Esophagus squamous epithelium (tissue), 5 donors: Measurements from ENCODE around the gene A1CF. TPM values are rescaled to one million over a fixed set of nuclear protein-coding genes. Genes with fewer than 3 reads are reported as not detected.
"Not testable (repeated sequence)": the region's sequence is repeated elsewhere in the genome, so short reads cannot be mapped to it uniquely, and the experiment has no call there.

ENCODE experiments used
- DNase-seq: peaks from one replicate; lab custom pipeline; 2025; lab: John Stamatoyannopoulos, UW
- H3K27ac ChIP-seq, 4 donors: fragments of 200-600 bp; sonication (generic); one replicate each; pipeline ENCODE4 v1.5.1; 2016 to 2019; ENCODE audit warnings: mild to moderate bottlenecking in 1 of 4
- H3K27me3 ChIP-seq, 4 donors: fragments of 200-600 bp; sonication (generic); 1 replicate in 3 of 4; 2 replicates in 1 of 4; pipeline versions ENCODE4 v1.5.1 to v1.6.0; 2017 to 2021; ENCODE audit warnings: antibody characterized with exemption in 1 of 4
- H3K36me3 ChIP-seq, 3 donors: fragments of 200-600 bp; sonication (generic); one replicate each; pipeline ENCODE4 v1.5.1; 2016 to 2019
- H3K4me1 ChIP-seq, 3 donors: fragments of 200-600 bp; sonication (generic); one replicate each; pipeline ENCODE4 v1.5.1; 2017 to 2019
- H3K4me3 ChIP-seq, 4 donors: fragments of 200-600 bp; sonication (generic); 1 replicate in 3 of 4; 2 replicates in 1 of 4; pipeline ENCODE4 v1.5.1; 2016 to 2019; ENCODE audit warnings: mild to moderate bottlenecking in 2 of 4, moderate library complexity in 1 of 4
- H3K9me3 ChIP-seq, 3 donors: fragments of 200-600 bp; sonication (generic); one replicate each; pipeline ENCODE4 v1.5.1; 2016 to 2019
- POLR2A ChIP-seq, 4 donors: fragments of 450-650 bp; IDR thresholded peaks; one replicate each; pipeline ENCODE4 v1.6.1; 2017; ENCODE audit warnings: antibody characterized with exemption in 4 of 4, mild to moderate bottlenecking in 4 of 4, moderate library complexity in 3 of 4
- WGBS, 2 donors: methylation state at CpG; one replicate each; pipeline ENCODE4 v1.1.5; 2018; 5-methylcytosine and 5-hydroxymethylcytosine counted together
- intact Hi-C: fragments of 100-400 bp; cut with DNase I; formaldehyde crosslinking; loops from one replicate; pipeline ENCODE4 v1.15.0; 2022
- total RNA-seq, 4 donors: library from RNA; depleted of rRNA; stranded (reverse); fragments of >200 nt; gene quantifications; one replicate each; pipeline ENCODE4 v1.1.0, GENCODE V29; 2016
- TF ChIP-seq, protein P1 (sequence below), 6 experiments: fragments of 450-650 bp in 4 of 6; fragments of 200-600 bp in 2 of 6; sonication (generic) in 2 of 6; IDR thresholded peaks; one replicate each; pipeline ENCODE4 v1.5.1; 2016 to 2019; ENCODE audit warnings: antibody characterized with exemption in 6 of 6, mild to moderate bottlenecking in 4 of 6, moderate library complexity in 4 of 6
- donor health status: DM: yes; HTN: yes; CAD: no.

Gene A1CF
- total RNA-seq, 4 donors from 2014 or later, result not detected

DNA sequence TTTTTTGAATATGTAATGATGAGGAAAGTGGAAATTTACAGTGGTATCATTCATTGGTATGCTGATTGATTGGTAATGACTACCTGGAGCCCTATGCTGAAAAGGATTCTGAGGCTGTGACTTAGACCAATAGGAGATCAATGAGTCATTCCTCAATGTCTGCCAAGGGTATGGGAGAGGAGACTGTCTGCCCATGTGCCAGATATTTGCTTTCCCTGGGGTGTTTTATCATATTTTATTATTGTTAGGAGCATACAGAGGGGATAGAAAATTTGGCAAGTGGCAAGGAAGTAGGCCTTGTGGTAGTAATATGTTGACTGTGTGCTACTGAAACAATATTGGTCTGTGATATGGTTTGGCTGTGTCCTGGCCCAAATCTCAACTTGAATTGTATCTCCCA lies 90.9 kb downstream of the A1CF start:
- no peaks in the 10 kb centered on the region for H3K27me3 ChIP-seq
- no peaks in the 10 kb centered on the region for H3K4me1 ChIP-seq
- H3K27ac ChIP-seq, result no peak overlapping the region
- intact Hi-C loops, result no loop called here
- TF ChIP-seq POLR2A (IDR thresholded peaks at IDR 0.05), result no peak
- TF ChIP-seq, protein P1, sequence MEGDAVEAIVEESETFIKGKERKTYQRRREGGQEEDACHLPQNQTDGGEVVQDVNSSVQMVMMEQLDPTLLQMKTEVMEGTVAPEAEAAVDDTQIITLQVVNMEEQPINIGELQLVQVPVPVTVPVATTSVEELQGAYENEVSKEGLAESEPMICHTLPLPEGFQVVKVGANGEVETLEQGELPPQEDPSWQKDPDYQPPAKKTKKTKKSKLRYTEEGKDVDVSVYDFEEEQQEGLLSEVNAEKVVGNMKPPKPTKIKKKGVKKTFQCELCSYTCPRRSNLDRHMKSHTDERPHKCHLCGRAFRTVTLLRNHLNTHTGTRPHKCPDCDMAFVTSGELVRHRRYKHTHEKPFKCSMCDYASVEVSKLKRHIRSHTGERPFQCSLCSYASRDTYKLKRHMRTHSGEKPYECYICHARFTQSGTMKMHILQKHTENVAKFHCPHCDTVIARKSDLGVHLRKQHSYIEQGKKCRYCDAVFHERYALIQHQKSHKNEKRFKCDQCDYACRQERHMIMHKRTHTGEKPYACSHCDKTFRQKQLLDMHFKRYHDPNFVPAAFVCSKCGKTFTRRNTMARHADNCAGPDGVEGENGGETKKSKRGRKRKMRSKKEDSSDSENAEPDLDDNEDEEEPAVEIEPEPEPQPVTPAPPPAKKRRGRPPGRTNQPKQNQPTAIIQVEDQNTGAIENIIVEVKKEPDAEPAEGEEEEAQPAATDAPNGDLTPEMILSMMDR (IDR thresholded peaks at IDR 0.05), result no peak
- no peaks in the 10 kb centered on the region for H3K9me3 ChIP-seq
- H3K4me3 ChIP-seq, result no peak overlapping the region
- no peak for DNase-seq
- H3K36me3 ChIP-seq, result no peaks in the 10 kb centered on the region

DNA sequence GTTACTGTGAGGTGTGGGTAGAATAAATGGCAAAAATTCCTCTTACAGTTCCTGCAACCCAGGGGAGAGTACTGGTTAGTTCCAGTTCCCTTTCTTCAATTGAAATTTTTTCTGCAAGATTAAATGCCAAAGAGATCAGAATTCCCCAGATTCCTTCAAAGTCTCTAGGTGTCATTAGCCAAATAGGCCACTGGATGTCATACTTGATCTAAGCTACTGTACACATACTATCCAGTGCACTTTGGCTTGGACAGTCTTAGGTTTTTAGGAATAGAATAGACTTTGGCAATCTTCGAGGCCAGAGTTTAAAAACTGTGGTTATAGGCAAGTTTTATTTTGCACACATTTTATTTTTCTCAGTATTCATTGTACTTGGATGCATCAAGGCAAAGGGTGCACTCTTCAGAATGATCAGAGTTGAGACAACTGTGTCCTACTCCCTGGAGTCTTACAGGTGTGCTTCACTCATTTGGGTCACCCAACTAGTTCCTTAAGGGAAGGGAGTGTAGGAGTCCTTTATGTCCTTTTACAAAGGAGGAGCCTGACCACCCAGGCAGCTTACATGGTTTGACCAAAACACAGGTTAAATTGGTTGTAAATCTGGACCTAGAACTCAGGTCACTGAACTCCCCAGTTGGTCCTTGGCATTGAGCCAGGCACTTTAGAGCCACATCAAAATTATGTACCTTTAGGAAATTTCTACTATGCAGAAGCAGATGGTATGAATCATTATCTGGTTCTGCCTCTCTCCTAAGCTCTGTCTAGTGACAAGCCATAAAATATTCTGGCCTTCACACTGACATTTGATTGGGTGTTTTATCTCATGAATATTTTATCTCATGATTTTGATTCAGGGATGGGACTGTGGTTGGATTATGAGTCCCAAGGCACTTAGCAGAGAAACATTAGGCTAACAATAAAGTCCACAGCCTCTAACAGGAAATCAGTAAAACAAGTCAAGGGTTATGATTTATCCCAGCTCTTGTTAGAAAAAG lies 96.2 kb downstream of the A1CF start:
- Histone ChIP-seq H3K4me3 (no peak overlapping the region), H3K9me3 (no peaks in the 10 kb centered on the region), H3K27me3 (no peaks in the 10 kb centered on the region), H3K27ac (no peak overlapping the region), H3K4me1 (no peaks in the 10 kb centered on the region), H3K36me3 (no peaks in the 10 kb centered on the region)
- 20 to 24% methylated on average over 1 of the region's 1 CpG for WGBS, 2 donors
- intact Hi-C loops, result no loop called here
- no peak for TF ChIP-seq POLR2A (IDR thresholded peaks at IDR 0.05)
- TF ChIP-seq, protein P1 (IDR thresholded peaks at IDR 0.05), result peak in 3 of 6 experiments; percentile 12 to 37 (median 14)
- DNase-seq, result no peak

DNA sequence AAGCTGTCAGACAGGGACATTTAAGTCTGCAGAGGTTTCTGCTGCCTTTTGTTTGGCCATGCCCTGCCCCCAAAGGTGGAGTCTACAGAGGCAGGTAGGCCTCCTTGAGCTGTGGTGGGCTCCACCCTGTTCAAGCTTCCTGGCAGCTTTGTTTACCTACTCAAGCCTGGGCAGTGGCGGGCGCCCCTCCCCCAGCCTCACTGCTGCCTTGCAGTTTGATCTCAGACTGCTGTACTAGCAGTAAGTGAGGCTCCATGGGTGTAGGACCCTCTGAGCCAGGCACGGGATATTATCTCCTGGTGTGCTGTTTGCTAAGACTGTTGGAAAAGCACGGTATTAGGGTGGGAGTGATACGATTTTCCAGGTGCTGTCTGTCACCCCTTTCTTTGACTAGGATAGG lies 97.5 kb downstream of the A1CF start:
- H3K4me1 ChIP-seq, intact Hi-C loops, H3K9me3 ChIP-seq, DNase-seq, H3K4me3 ChIP-seq, H3K36me3 ChIP-seq, H3K27ac ChIP-seq, H3K27me3 ChIP-seq: not testable (repeated sequence)
- 43% methylated on average over 4 of the region's 5 CpGs; no CpG with 5 or more reads in 1 of the 2 donors for WGBS, 2 donors

DNA sequence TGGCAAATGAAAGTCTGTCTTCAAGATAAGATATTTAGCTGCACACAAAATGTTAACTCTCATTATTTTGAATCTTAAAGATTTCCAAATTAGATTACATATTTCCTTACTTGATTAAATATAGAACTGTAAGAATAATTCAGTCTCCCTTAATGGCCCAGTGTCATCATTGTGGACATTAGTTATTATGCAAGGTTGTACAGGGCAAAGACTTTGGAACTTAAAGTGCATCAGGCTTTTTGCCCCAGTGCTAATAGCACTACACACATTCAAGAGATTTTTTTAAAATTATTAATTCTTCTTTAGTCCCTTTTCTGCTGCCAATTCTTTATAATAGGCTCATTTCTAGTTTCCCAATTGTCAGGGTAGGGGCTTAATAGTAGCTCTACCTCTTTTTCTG lies 103.4 kb downstream of the A1CF start:
- H3K36me3 ChIP-seq, H3K9me3 ChIP-seq, H3K27ac ChIP-seq, H3K4me3 ChIP-seq, H3K4me1 ChIP-seq, DNase-seq, intact Hi-C loops, H3K27me3 ChIP-seq: not testable (repeated sequence)

DNA sequence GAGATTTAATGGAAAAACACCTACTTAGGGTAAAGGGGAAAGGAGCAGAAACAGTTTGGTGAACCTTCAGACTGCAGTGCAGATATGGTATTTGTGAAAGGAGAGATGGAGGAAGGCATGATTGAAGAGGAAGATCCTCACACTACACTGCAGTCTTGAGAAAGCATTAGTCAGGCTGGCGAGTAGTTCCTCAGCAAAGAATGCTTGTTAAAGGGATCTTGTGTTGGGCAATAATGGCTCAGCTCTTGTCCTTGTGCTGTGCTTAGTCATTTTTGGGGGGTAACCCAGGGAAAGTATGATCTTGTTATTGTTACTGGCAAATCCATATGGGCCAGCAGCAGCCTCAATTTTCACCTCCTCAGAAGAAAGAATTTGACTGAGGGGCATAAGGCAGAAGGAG lies 105.4 kb downstream of the A1CF start:
- H3K27me3 ChIP-seq, H3K4me1 ChIP-seq, intact Hi-C loops, H3K27ac ChIP-seq, H3K36me3 ChIP-seq, H3K9me3 ChIP-seq, DNase-seq, H3K4me3 ChIP-seq: not testable (repeated sequence)
- WGBS, 2 donors, result 65 to 75% methylated on average over 1 of the region's 1 CpG

DNA sequence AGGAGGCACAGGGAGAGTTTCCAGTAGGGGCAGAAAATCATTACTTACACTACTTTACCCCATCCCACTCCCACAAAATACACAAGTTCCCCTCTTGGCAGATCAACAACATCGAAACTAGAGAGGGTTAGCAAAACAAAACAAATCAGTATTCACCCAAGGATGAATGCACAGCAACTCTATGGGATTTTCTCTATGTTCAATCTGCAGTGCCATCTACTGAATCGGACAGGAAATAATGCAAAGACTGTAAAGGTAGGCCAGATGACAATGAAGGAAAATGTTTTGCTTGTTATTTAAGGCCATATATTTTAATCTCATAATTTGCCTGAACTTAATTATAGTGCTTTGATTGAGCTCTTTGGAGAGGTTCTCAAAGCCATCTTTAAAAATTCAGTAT lies 110.6 kb downstream of the A1CF start:
- H3K4me3 ChIP-seq, H3K27me3 ChIP-seq, H3K36me3 ChIP-seq, DNase-seq, H3K9me3 ChIP-seq, H3K4me1 ChIP-seq, H3K27ac ChIP-seq, intact Hi-C loops: not testable (repeated sequence)
- 33 to 66% methylated on average over 1 to 2 of the region's 2 CpGs for WGBS, 2 donors

DNA sequence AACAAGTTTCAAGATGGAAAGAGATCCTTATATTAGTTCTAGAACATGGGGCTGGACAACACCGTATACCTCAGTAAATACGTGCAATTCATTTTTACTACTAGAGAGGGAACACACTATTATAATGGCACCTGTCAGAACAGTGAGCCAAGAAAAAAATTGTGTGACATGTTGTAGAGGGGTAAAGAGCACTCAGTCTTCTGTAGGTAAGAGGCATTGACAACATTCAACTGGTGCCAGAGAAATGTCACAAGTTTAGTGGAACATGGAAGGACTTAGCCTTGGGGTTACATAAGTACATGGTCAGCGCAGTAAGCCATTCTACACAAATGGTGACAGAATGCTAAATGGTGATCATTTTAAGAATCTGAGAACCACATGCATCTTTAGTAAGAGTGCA lies 113.4 kb downstream of the A1CF start:
- H3K27ac ChIP-seq, intact Hi-C loops, H3K4me3 ChIP-seq, H3K27me3 ChIP-seq, H3K9me3 ChIP-seq, DNase-seq, H3K4me1 ChIP-seq, H3K36me3 ChIP-seq: not testable (repeated sequence)
- WGBS, 2 donors, result 100% methylated on average over 2 of the region's 3 CpGs

DNA sequence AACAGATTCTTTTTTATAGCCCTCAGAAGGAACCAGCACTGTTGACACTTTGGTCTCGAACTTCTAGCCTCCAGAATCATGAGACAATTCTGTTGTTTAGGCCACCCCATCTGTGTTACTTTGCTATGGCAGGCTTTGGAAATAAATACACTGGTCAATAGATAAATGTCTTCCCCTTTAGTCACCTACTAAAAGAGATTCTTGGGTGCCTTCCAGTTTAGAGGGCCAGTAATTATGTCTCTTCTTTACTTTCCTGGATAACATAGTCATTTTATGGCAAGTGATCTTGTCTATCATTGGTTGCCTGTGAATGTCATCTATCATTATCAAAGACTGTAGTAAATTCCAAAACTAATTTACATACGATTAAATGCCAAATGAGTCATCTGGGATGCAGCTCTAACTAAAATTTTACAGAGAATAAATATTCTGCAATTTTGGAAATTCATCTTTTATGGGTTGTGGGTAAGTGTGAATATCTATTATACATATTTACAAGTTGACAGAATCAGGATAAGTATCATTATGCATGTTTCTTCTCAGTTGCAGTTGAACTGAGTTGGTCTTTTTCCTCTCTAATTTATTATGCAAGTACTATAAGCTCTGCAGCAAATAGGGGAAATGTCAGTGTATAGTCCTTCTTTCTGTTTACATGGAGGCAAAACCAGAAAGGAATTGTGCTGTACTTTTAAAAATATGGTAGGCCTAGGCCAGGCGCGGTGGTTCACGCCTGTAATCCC lies 118.5 kb downstream of the A1CF start:
- H3K4me1 ChIP-seq, H3K4me3 ChIP-seq, H3K27me3 ChIP-seq, H3K36me3 ChIP-seq, H3K9me3 ChIP-seq, DNase-seq, intact Hi-C loops, H3K27ac ChIP-seq: not testable (repeated sequence)
- 78 to 91% methylated on average over 4 of the region's 5 CpGs for WGBS, 2 donors
